MCF 10A (cell line): ENCODE measurements around the gene SCUBE1. TPM values are rescaled to one million over a fixed set of nuclear protein-coding genes. Genes with fewer than 3 reads are reported as not detected.
A peak's percentile ranks its signal among the peaks of the same experiment; 100 is the strongest.

ENCODE experiments used
- BruUV-seq: library from RNA; stranded (reverse); fragments of 400-500 nt; replicated peaks from 2 replicates; lab custom pipeline; 2021; lab: Mats Ljungman, UMichigan
- CTCF ChIA-PET: fragments of 300-600 bp; sonication (Branson Sonifier 250); formaldehyde crosslinking; extraction: SDS; loops from one replicate; lab custom pipeline; 2021; ENCODE audit warnings: antibody characterized with exemption, inconsistent platforms; lab: Yijun Ruan, JAX
- POLR2A ChIA-PET: fragments of 300-600, 350-650 bp; sonication (Branson Sonifier 250); formaldehyde crosslinking; extraction: SDS; loops from one replicate; lab custom pipeline; 2020; ENCODE audit warnings: antibody characterized with exemption, inconsistent platforms; lab: Yijun Ruan, JAX
- DNase-seq: peaks from one replicate; pipeline ENCODE4 v3.0.0-alpha.2; 2018; ENCODE audit not compliant: unreplicated experiment
- H3K27ac Mint-ChIP-seq: one replicate; pipeline ENCODE4 v1.8.0; 2022; ENCODE audit warnings: mild to moderate bottlenecking, low read depth, mixed read lengths; ENCODE audit not compliant: unreplicated experiment
- H3K27me3 Mint-ChIP-seq: one replicate; pipeline ENCODE4 v1.8.0; 2022; ENCODE audit warnings: mixed read lengths; ENCODE audit not compliant: insufficient read depth, unreplicated experiment
- H3K36me3 Mint-ChIP-seq: one replicate; pipeline ENCODE4 v1.8.0; 2022; ENCODE audit warnings: mild to moderate bottlenecking, moderate library complexity, mixed read lengths; ENCODE audit not compliant: insufficient read depth, unreplicated experiment
- H3K4me1 Mint-ChIP-seq: one replicate; pipeline ENCODE4 v1.8.0; 2022; ENCODE audit warnings: mixed read lengths; ENCODE audit not compliant: insufficient read depth, unreplicated experiment
- H3K4me3 Mint-ChIP-seq: one replicate; pipeline ENCODE4 v1.8.0; 2022; ENCODE audit warnings: mild to moderate bottlenecking, moderate library complexity, mixed read lengths; ENCODE audit not compliant: unreplicated experiment
- H3K9me3 Mint-ChIP-seq: one replicate; pipeline ENCODE4 v1.8.0; 2022; ENCODE audit warnings: mixed read lengths; ENCODE audit not compliant: unreplicated experiment
- CTCF ChIP-seq: fragments of 200-600 bp; IDR thresholded peaks from one replicate; pipeline ENCODE4 v1.8.0; 2022; ENCODE audit warnings: antibody characterized with exemption, mild to moderate bottlenecking; ENCODE audit not compliant: unreplicated experiment
- intact Hi-C: fragments of 100-400 bp; cut with micrococcal nuclease; formaldehyde crosslinking; loops from 2 replicates; pipeline ENCODE4 v1.14.1; 2022
- total RNA-seq: library from RNA; stranded (reverse); gene quantifications from 2 replicates; pipeline ENCODE4 v1.2.3, GENCODE V29; 2022

SCUBE1 gene
- total RNA-seq, 1 experiment from 2014 or later: not detected

- no peak for TF ChIP-seq CTCF
- no peaks in the 10 kb centered on the region for H3K9me3 Mint-ChIP-seq
- DNase-seq: peak; percentile 40
- POLR2A ChIA-PET: interaction anchor here (0.6 to 3.0 kb wide), 7 partner anchors 8 to 424 kb away, joined by 3 to 23 read pairs (median 5); partner anchors contain the start of gene TTLL12
- BruUV-seq: TSS peak; percentile 47
- H3K36me3 Mint-ChIP-seq: peaks cover 30% of the 10 kb centered on the region
- peak within 1 kb of the TSS; percentile 74 for H3K4me3 Mint-ChIP-seq
- intact Hi-C loops: loop anchor here (5.0 kb wide), 1 partner anchor 39 kb away; the partner anchor contains the start of gene BIK
- H3K4me1 Mint-ChIP-seq: peaks cover 10% of the 10 kb centered on the region
- CTCF ChIA-PET: interaction anchor here (0.8 to 1.6 kb wide), 2 partner anchors 10 to 23 kb away, joined by 3 read pairs; no protein-coding TSS in a partner anchor
- peak within 1 kb of the TSS; percentile 1 for H3K27ac Mint-ChIP-seq
- no peaks in the 10 kb centered on the region for H3K27me3 Mint-ChIP-seq
These were observed 191.7 kb downstream of the SCUBE1 start, which contains the start of gene TSPO for GRCh38 chr22:43151251-43152002. TSPO (plus strand) TSS chr22:43151559; CDS start chr22:43159239, 7,680 bp downstream.

DNA sequence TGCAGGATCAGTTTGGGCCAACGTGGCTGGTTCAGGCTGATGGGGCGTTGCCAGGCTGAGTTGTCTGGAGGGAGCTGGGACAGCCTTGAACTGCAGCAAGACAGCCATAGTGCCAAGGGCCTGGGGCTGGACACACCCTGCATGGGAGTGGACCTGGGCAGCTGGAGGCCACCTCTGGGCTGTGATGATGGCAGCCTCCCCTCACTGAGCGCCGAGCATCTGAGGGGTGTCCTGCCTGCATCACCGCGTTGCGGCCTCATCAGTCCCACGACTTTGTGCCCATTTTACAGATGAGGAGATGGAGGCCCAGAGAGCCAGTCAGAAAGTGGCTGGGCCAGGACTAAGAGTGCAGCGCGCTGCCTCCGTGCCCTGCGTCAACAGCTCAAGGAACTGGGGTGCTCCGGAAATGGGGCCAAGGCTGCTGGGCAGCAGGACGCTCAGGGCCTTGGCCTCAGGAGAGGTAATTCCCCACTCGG lies 192.4 kb downstream of the SCUBE1 start:
- Mint-ChIP-seq H3K27me3 (no peaks in the 10 kb centered on the region), H3K4me3 (peak overlapping the region; percentile 74), H3K4me1 (peaks cover 10% of the 10 kb centered on the region), H3K9me3 (no peaks in the 10 kb centered on the region), H3K36me3 (peaks cover 23% of the 10 kb centered on the region), H3K27ac (no peak overlapping the region)
- intact Hi-C loops: loop anchor here (5.0 kb wide), 1 partner anchor 38 kb away; the partner anchor contains the start of gene BIK
- no peak for TF ChIP-seq CTCF
- POLR2A ChIA-PET: interaction anchor here (0.6 to 3.0 kb wide), 6 partner anchors 8 to 424 kb away, joined by 3 to 23 read pairs (median 3); partner anchors contain the start of gene TTLL12
- DNase-seq: no peak
- CTCF ChIA-PET: interaction anchor here (0.8 kb wide), 1 partner anchor 22 kb away, joined by 3 read pairs; no protein-coding TSS in a partner anchor
- no TSS peak for BruUV-seq

DNA sequence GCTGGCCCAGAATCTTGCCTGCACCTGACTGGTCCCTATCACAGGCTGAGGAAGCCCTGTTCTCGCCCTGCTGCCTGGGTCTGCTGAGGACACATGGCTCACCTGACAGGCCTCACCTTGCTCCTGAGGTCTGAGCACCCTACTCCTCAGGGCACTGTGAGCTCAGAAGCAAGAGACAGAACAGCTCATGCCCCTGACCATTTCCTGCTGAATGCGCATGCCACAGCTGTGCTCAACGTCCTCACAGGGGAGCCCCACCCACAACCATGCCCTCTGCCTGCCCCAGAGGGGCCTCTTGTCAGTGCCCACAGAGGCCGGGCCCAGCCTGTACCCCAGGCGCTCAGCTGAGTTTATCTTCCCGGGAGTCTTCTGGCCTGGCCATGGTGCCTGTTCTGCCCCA lies 194.6 kb downstream of the SCUBE1 start:
- intact Hi-C loops: no loop called here
- H3K9me3 Mint-ChIP-seq: no peaks in the 10 kb centered on the region
- ChIA-PET CTCF (interaction anchor here (0.5 to 0.6 kb wide), 2 partner anchors 194 to 392 kb away, joined by 3 to 4 read pairs; no protein-coding TSS in a partner anchor), POLR2A (no interaction called here)
- no peaks in the 10 kb centered on the region for H3K27me3 Mint-ChIP-seq
- peaks cover 14% of the 10 kb centered on the region for H3K36me3 Mint-ChIP-seq
- H3K4me1 Mint-ChIP-seq: peaks cover 10% of the 10 kb centered on the region
- no TSS peak for BruUV-seq
- no peak for DNase-seq
- H3K4me3 Mint-ChIP-seq: no peak overlapping the region
- H3K27ac Mint-ChIP-seq: no peak overlapping the region
- no peak for TF ChIP-seq CTCF

DNA sequence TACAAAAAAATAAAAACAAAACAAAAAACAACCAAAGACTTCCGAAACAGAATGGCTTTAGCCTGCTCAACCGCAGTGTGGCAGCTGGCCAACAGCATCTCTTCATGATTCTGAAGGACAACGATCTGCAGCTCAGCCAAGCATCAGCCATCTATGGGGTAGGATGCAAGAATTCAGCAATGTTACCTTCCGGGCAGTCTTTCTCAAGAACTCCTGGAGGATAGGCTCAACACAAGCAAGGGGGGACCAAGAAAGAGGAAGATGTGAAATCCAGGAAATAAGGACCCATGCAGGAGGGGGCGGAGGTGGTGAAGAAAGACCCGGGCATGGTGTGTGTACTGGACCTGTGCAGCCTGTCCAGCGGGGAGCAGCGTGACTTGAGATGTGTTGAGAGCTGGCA lies 195.4 kb downstream of the SCUBE1 start:
- ChIA-PET POLR2A (no interaction called here), CTCF (interaction anchor here (0.5 to 0.7 kb wide), 2 partner anchors 57 to 599 kb away, joined by 3 read pairs; no protein-coding TSS in a partner anchor)
- peaks cover 18% of the 10 kb centered on the region for H3K36me3 Mint-ChIP-seq
- DNase-seq: no peak
- no peak overlapping the region for H3K4me3 Mint-ChIP-seq
- H3K27me3 Mint-ChIP-seq: no peaks in the 10 kb centered on the region
- no peaks in the 10 kb centered on the region for H3K9me3 Mint-ChIP-seq
- TF ChIP-seq CTCF: no peak
- intact Hi-C loops: no loop called here
- H3K4me1 Mint-ChIP-seq: peaks cover 6% of the 10 kb centered on the region
- H3K27ac Mint-ChIP-seq: no peak overlapping the region
- BruUV-seq: no TSS peak
